ENCODE results near the gene PRR11.
"Not testable (repeated sequence)": the region's sequence is repeated elsewhere in the genome, so short reads cannot be mapped to it uniquely, and the experiment has no call there.

PRR11 gene

GRCh38 chr17:59152925-59153324 is 2.6 kb upstream of the PRR11 start:
- DNase-seq (ENCODE audit: low read depth) = no peak

GRCh38 chr17:59154292-59154720 is 1.2 kb upstream of the PRR11 start:
- DNase-seq (ENCODE audit: low read depth) = no peak

- DNase-seq (ENCODE audit: low read depth) = no peak
Observed at GRCh38 chr17:59154721-59155438, 666 bp upstream of the PRR11 start, which contains the start of gene SKA2. Gene SKA2, minus strand, starts transcription at chr17:59155186. Its CDS starts 23 bp downstream, at chr17:59155163.

- no peak for DNase-seq (ENCODE audit: low read depth)
Observed at GRCh38 chr17:59160157-59161025, 4.8 kb downstream of the PRR11 start.

GRCh38 chr17:59161477-59161876 is 5.9 kb downstream of the PRR11 start:
- no peak for DNase-seq (ENCODE audit: low read depth)

GRCh38 chr17:59165933-59166342 is 10.4 kb downstream of the PRR11 start:
- no peak for DNase-seq (ENCODE audit: low read depth)

- DNase-seq (ENCODE audit: low read depth) = no peak
Observed at GRCh38 chr17:59167571-59168001, 12.0 kb downstream of the PRR11 start.

- DNase-seq (ENCODE audit: low read depth) = no peak
Observed at GRCh38 chr17:59172436-59173004, 17.0 kb downstream of the PRR11 start.

GRCh38 chr17:59174671-59175070 is 19.1 kb downstream of the PRR11 start:
- no peak for DNase-seq (ENCODE audit: low read depth)

GRCh38 chr17:59175076-59175475 is 19.5 kb downstream of the PRR11 start:
- no peak for DNase-seq (ENCODE audit: low read depth)

GRCh38 chr17:59178266-59178985 is 22.9 kb downstream of the PRR11 start:
- DNase-seq (ENCODE audit: low read depth) = no peak

GRCh38 chr17:59179601-59180000 is 24.1 kb downstream of the PRR11 start:
- DNase-seq (ENCODE audit: low read depth) = not testable (repeated sequence)

- DNase-seq (ENCODE audit: low read depth) = no peak
Observed at GRCh38 chr17:59180626-59181025, 25.1 kb downstream of the PRR11 start.

GRCh38 chr17:59181481-59181880 is 25.9 kb downstream of the PRR11 start:
- DNase-seq (ENCODE audit: low read depth) = no peak

GRCh38 chr17:59185997-59186396 is 30.5 kb downstream of the PRR11 start:
- no peak for DNase-seq (ENCODE audit: low read depth)

- no peak for DNase-seq (ENCODE audit: low read depth)
Observed at GRCh38 chr17:59186850-59187249, 31.3 kb downstream of the PRR11 start.

GRCh38 chr17:59190806-59191205 is 35.3 kb downstream of the PRR11 start:
- DNase-seq (ENCODE audit: low read depth) = no peak

GRCh38 chr17:59193336-59193862 is 37.9 kb downstream of the PRR11 start:
- no peak for DNase-seq (ENCODE audit: low read depth)

GRCh38 chr17:59199398-59199797 is 43.9 kb downstream of the PRR11 start:
- DNase-seq (ENCODE audit: low read depth) = no peak

- no peak for DNase-seq (ENCODE audit: low read depth)
Observed at GRCh38 chr17:59202320-59202719, 46.8 kb downstream of the PRR11 start.

- DNase-seq (ENCODE audit: low read depth) = no peak
Observed at GRCh38 chr17:59219370-59219769, 63.8 kb downstream of the PRR11 start.

GRCh38 chr17:59219992-59220327 is 64.4 kb downstream of the PRR11 start:
- no peak for DNase-seq (ENCODE audit: low read depth)

Data from stromal cell of bone marrow (primary cell).